Islet precursor cell (in vitro differentiated cells): Measurements from ENCODE around the gene ADAMTSL1.
A peak's percentile ranks its signal among the peaks of the same experiment; 100 is the strongest.

Experiments used
- DNase-seq: peaks from one replicate; pipeline ENCODE4 v3.0.0-alpha.2; 2018

The ADAMTSL1 gene

DNA sequence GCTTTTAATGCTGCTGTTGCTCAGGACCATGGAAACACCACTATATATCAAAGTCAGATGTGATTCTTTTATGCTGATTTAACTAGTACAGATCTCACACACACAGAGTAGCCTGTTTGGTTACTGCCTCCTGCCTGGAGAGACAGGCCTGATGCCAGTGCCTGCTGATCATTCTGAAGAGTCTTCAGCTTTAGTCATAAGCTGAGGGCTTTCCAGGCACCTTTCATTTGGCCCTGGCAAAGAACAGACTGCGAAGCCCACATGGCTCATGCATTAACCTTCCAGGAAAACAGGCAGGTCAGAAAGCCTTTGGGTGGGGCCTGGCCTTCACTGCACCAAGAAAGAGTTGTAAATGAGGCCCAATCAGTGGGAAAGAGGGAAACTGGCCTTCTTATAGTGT lies 414.3 kb downstream of the ADAMTSL1 start:
- DNase-seq = no peak

- no peak for DNase-seq
Observed at GRCh38 chr9:18889550-18889949, 415.6 kb downstream of the ADAMTSL1 start.

DNA sequence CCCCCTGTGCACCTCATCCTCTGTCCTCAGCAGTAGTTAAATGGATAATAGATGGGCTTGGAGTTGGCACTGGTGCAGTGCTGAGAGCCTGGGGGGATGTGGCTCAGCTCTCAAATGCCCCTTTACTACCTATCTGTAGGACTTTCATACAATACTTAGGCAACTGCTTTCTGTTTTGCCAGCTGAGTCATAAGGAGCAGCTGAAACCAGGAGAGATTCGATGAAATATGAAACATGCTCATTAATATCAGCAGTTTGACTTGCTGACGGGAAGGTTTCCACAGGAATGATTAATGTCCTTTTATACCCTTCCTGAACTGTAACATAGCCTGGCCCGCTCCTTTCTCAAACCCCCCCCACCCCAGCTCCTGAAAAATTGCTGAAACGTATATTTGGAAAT lies 416.4 kb downstream of the ADAMTSL1 start:
- DNase-seq = no peak

DNA sequence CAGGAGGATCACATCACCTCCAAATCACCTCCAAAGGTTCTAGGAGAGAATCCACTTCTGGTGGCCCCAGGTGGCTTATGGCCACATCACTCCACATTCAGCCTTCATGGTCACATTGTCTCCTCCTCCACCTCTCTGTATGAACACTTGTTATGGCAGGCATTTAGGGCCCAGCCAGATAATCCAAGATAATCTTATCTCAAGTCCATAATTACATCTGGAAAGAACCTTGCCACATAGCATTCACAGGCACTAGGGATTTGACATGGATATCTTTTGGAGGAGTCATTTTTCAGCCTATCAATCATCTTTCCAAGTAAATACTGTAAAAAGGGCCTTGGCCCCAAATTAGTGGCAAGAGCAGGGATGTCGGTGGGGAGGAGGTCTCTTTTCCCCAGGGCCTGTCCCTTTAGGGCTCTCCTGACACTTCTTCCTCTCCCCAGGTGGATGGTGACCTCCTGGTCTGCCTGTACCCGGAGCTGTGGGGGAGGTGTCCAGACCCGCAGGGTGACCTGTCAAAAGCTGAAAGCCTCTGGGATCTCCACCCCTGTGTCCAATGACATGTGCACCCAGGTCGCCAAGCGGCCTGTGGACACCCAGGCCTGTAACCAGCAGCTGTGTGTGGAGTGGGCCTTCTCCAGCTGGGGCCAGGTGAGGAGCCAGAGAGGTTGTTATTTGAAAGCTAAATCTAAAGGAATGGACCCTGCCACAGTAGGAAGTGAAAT lies 418.2 kb downstream of the ADAMTSL1 start:
- peak; percentile 51 for DNase-seq

DNA sequence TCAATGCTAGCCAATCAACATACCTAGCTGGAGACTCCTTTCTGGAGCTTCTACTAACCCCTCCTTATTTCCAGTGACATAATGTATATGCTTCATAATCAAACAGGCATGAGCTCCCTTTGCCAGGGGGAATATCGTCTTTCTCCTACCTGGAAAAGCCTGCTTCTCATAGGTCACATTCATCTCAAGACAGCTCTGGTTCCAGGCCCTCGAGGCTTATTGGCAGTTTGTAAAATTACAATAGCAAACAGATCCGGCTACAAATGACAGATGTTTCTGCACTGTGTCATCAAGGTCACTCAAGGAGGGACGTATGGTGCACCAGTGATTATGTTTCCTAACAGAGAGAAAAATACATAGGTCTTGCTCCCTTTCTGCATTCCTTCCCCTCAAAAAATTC lies 419.1 kb downstream of the ADAMTSL1 start:
- peak; percentile 38 for DNase-seq

DNA sequence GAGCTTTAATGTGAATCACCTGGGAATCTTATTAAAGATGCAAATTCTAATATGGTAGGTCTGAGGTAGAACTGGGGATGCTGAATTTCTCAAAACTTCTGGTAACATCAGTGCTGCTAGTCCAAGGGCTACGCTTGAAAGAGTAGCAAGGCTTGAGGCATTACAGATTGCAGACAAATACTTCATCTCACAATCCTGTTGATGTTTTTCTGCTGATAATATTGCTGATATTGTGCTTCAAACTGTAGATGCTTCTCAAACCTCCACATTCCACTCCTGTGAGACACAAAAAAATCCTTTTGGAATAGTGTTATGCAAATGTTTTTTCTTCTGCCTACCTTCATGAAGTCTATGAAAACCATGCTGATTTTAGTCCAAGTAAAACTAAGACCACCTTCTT lies 419.5 kb downstream of the ADAMTSL1 start:
- no peak for DNase-seq

DNA sequence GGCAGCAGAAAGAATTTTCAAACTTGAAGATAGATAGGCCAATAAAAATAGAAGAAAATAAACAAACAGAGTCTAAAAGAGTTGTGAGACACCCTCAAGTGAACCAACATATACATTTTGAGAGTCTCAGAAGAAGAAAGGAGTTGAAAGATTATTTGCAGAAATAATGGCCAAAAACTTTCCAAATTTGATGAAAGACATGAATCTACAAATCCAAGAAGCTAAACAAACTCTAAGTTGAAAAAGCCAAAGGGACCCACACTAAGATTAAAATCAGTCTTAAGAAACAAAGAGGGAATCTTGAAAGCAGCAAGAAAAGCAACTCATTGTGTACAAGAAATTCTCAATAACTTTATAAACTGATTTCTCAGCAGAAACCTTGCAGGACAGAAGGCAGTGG lies 422.1 kb downstream of the ADAMTSL1 start:
- no peak for DNase-seq

GRCh38 chr9:18896531-18897179 lies 422.7 kb downstream of the ADAMTSL1 start:
- peak; percentile 51 for DNase-seq

DNA sequence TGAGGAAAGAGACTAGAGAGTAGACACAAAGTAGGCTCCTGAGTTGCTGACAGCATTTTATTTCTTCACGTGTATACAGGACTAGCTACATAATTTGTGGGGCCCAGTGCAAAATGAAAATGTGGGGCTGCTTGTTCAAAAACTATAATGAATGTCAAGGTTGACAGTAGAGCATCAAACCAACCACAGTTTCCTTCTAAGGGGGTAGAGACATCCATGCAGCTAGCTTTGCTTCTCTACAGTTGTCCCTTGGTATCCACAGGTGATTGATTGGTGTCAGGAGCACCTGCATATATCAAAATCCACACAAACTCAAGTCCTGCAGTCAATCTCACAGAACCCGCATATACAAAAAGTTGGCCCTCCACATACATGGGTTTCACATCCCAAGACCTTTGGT lies 429.5 kb downstream of the ADAMTSL1 start:
- no peak for DNase-seq

DNA sequence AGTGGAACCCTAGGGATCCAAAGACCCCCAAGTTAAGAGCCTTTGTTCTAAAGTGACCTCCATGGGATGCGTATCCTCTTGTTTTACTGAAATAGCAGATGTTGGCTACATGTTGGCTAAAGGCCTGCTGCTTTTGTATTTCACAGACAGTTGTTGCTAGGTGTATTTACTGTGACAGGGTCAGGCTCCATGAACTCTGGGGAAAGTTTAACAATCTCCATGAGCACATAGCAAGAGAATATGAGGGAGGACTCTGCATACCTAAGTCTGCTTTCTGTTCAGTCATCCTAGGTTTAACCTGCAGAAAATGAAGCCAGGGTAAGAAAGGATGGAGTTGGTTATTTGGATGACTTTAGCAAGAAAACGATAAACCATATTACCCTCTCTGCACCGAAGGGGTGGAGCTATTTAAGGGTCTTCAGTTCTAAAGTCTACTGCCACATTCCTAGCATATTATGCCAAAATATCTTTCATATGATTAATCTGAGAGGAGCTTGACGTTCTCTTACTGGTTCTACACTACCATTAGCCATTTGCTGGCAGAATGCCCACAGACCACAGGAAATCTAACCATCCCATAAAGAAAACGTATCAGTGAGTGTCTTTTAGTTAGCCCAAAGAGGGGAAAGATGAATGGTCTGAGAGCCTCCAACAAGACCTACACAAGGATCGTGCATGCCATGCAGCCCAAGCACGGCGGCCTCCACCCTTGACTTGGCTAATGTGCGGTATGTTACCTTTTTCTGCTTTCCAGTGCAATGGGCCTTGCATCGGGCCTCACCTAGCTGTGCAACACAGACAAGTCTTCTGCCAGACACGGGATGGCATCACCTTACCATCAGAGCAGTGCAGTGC lies 431.3 kb downstream of the ADAMTSL1 start:
- DNase-seq = no peak

GRCh38 chr9:18905883-18906629 lies 432.1 kb downstream of the ADAMTSL1 start:
- DNase-seq = no peak

DNA sequence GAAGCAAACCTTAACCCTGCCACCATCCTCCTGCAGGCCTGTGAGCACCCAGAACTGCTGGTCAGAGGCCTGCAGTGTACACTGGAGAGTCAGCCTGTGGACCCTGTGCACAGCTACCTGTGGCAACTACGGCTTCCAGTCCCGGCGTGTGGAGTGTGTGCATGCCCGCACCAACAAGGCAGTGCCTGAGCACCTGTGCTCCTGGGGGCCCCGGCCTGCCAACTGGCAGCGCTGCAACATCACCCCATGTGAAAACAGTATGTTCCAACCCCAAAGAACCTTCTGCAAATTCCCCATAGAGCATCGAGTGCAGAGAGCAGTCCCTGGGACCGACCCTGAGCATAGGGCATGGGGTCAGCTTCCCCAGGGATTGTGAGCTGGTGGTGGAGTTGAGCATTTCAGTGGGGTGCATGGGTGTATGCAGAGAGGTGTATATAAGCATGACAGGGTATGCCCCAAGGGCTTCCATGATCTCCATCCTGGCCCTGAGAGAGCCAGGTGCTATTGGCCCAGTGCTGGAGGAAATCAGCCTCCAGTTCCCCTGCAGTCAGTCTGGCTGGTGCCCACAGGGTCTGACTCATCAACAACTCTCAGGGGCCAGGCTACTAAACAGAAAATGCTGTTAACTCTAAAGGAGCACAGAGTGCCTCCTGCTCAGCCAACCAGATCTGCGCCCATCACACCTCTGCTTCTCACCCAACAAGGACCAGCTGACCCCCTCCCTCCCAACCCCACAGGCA lies 432.9 kb downstream of the ADAMTSL1 start:
- peak; percentile 70 for DNase-seq

DNA sequence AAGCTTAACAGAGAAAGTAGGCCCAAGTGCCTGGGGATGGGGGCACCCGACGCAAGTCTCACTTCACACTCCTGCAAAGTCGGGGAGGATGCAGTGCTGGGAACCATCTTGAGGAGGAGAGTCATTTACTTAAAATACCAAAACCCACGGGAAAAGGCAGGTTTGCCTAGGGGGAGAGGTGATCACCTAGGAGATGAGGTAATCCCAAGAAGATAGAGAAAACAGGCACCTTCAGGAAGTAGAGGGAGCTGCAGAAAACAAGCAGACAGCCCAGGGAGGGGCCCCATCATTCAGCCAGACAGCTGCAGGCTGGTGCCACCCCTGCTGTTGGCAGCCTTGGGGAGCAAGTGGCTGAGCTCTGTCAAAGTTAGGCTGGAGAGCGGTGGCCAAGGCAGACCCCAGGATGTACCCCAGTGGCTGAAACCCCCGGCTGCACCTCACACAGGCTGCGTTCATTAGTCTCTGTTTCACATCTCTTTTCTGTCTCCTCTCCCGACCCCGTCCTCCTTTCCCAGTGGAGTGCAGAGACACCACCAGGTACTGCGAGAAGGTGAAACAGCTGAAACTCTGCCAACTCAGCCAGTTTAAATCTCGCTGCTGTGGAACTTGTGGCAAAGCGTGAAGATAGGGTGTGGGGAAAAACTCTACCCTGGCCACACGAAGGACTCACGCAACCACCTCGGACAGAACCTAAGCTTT lies 434.1 kb downstream of the ADAMTSL1 start:
- peak; percentile 42 for DNase-seq

DNA sequence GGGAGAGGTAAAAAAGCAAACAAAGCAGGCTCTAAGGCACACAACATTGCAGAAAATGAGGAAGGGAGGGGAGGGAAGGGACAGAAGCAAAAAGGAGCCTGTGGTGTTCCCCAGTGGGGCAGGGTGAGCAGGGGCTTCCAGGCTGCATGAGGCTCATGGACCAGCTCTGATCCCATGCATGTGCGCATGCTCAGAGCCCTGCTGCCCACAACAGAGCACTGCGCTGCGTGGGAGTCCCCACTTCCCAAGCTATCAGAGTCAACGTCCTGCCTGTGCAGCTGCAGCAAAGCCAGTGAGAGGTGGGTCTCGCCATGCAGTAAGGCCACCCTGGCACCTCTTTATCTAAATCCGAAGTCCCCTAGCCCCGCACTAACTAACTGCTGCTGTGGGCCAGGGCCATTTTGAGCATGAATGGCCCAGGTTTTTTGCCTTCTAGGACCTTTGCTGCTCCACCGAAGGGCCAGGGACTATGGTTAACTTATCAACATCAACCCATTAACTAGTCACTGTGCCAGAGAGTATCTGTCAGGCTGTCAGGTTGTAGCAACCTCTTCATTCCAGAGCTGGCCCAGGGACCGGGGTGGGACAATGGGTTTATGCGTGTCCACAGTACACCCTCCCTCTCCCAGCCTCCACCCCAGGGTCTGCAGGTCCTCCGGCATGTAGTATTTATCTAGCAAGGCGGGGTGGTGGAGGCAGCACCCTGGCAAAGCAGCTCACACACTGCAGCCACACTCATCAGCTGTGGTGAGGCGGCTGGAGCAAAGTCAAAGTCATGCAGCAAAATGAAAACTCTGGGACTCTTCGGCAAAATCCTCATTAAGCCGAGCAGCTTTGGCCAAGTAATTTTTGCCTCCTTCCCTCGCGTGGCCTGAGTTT lies 435.4 kb downstream of the ADAMTSL1 start:
- DNase-seq = peak; percentile 47

DNA sequence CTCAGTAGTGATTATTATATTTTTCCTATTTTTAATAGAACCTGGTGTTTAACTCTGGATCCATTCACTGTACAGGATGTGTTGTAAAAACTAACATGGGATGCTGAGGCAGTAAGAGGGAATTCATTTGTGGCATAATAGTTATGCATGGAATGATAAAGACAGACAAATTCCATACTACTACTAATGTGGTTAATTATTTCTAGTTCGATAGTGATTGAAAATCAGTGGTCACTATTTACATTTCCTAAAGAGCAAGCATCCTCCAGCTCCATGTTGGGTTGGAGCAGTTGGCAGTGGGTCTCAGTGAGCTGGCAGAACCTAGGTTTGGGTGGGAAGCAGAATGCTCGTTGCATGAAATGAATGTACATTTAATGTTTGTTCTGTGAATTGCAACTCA lies 436.5 kb downstream of the ADAMTSL1 start:
- DNase-seq = no peak

DNA sequence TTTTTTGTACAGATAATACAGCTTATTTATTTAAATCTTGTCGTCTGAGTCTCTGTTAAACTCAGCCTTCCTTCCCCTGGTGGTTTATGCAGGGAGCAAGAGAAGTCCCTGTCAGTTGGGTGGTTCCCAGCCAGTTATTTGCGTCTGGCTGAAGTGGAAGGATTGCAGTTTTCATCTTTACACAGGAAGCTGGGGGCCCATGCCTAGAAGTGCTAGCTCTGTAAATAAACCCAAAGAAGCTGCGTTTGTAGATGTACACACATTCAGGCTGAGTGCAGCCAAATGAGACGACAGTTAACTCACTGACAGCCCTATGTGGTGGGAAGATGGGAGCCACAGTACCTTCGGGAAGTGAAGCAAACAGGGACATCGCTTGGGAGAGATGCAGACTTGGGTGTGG lies 437.0 kb downstream of the ADAMTSL1 start:
- peak; percentile 49 for DNase-seq

- no peak for DNase-seq
Observed at GRCh38 chr9:18911714-18912342, 437.9 kb downstream of the ADAMTSL1 start.

GRCh38 chr9:18920141-18921084 lies 446.5 kb downstream of the ADAMTSL1 start:
- DNase-seq = no peak
